Measurements from ENCODE around the gene UBE2G1.

- TF ChIP-seq CTCF (conservative IDR thresholded peaks at IDR 0.05) (no peak), ZFX (IDR thresholded peaks at IDR 0.05) (no peak)
Measured at GRCh38 chr17:4307179-4307930, 59.1 kb downstream of the UBE2G1 start.

All from C4-2B (cell line).